Activated CD8-positive, alpha-beta memory T cell treated with anti-CD3 and anti-CD28 coated beads for 36 hours (primary cell): ENCODE data around the gene CD247. TPM values are rescaled to one million over a fixed set of nuclear protein-coding genes. Genes with fewer than 3 reads are reported as not detected.
"Not testable (repeated sequence)": the region's sequence is repeated elsewhere in the genome, so short reads cannot be mapped to it uniquely, and the experiment has no call there.

Source experiments
- CTCF ChIA-PET: fragments of 350-600 bp; sonication (Branson Sonifier 250); formaldehyde crosslinking; loops from one replicate; lab custom pipeline; 2021; ENCODE audit warnings: antibody characterized with exemption; lab: Charles Lee
- POLR2A ChIA-PET: fragments of 350-600 bp; sonication (Branson Sonifier 250); formaldehyde crosslinking; loops from one replicate; lab custom pipeline; 2021; ENCODE audit warnings: antibody characterized with exemption; lab: Charles Lee
- total RNA-seq, 2 experiments: library from RNA; stranded (reverse); gene quantifications; one replicate each; pipeline ENCODE4 v1.2.3, GENCODE V29; 2021

CD247 gene
- total RNA-seq = 100 to 1,000 TPM; 157 to 159 TPM

GRCh38 chr1:167518331-167518700 is at the start of gene CD247:
TSS of gene CD247 (minus strand) at chr1:167518529. CDS start at chr1:167518465, 64 bp downstream.
- ChIA-PET POLR2A (interaction anchor here (0.9 to 4.7 kb wide), 7 partner anchors 15 to 298 kb away, joined by 3 to 44 read pairs (median 8); partner anchors contain the start of gene POU2F1), CTCF (interaction anchor here (0.8 to 4.9 kb wide), 13 partner anchors 11 to 71 kb away, joined by 3 to 24 read pairs (median 5); partner anchors contain the start of gene CREG1)

GRCh38 chr1:167567663-167568062 is 49.3 kb upstream of the CD247 start:
- CTCF ChIA-PET = no interaction called here
- POLR2A ChIA-PET = interaction anchor here (0.5 kb wide), 1 partner anchor 100 kb away, joined by 4 read pairs; no protein-coding TSS in a partner anchor

- POLR2A ChIA-PET = no interaction called here
- CTCF ChIA-PET = interaction anchor here (0.5 kb wide), 1 partner anchor 109 kb away, joined by 4 read pairs; no protein-coding TSS in a partner anchor
Observed at GRCh38 chr1:167566766-167567165, 48.4 kb upstream of the CD247 start.

GRCh38 chr1:167565922-167566321 is 47.6 kb upstream of the CD247 start:
- ChIA-PET POLR2A (interaction anchor here (0.6 kb wide), 1 partner anchor 122 kb away, joined by 4 read pairs; no protein-coding TSS in a partner anchor), CTCF (interaction anchor here (1.2 kb wide), 1 partner anchor 13 kb away, joined by 3 read pairs; the partner anchor contains the start of gene CREG1)

- POLR2A ChIA-PET = interaction anchor here (0.6 to 1.4 kb wide), 2 partner anchors 11 to 114 kb away, joined by 5 to 6 read pairs; partner anchors contain the start of gene CREG1
- CTCF ChIA-PET = interaction anchor here (1.2 to 1.9 kb wide), 3 partner anchors 9 to 123 kb away, joined by 3 to 7 read pairs (median 4); partner anchors contain the start of gene CREG1
Observed at GRCh38 chr1:167564612-167565270, 46.4 kb upstream of the CD247 start.

GRCh38 chr1:167563579-167564246 is 45.4 kb upstream of the CD247 start:
- CTCF ChIA-PET = interaction anchor here (1.3 to 1.9 kb wide), 2 partner anchors 8 to 124 kb away, joined by 4 to 7 read pairs; no protein-coding TSS in a partner anchor
- POLR2A ChIA-PET = interaction anchor here (0.6 to 1.4 kb wide), 2 partner anchors 10 to 113 kb away, joined by 5 to 6 read pairs; partner anchors contain the start of gene CREG1

GRCh38 chr1:167562702-167563101 is 44.4 kb upstream of the CD247 start:
- POLR2A ChIA-PET = no interaction called here

GRCh38 chr1:167561753-167562152 is 43.4 kb upstream of the CD247 start:
- ChIA-PET POLR2A (no interaction called here), CTCF (interaction anchor here (1.5 kb wide), 1 partner anchor 8 kb away, joined by 3 read pairs; the partner anchor contains the start of gene CREG1)

More at GRCh38 chr1:167562702-167563101, 44.4 kb upstream of the CD247 start:
- CTCF ChIA-PET = interaction anchor here (1.5 kb wide), 1 partner anchor 9 kb away, joined by 3 read pairs; the partner anchor contains the start of gene CREG1

GRCh38 chr1:167555971-167556714 is 37.8 kb upstream of the CD247 start:
- CTCF ChIA-PET = interaction anchor here (0.6 to 2.0 kb wide), 6 partner anchors 8 to 288 kb away, joined by 3 to 7 read pairs (median 4); no protein-coding TSS in a partner anchor
- POLR2A ChIA-PET = no interaction called here

- CTCF ChIA-PET = interaction anchor here (1.2 to 2.0 kb wide), 4 partner anchors 9 to 287 kb away, joined by 3 to 7 read pairs (median 4); no protein-coding TSS in a partner anchor
- POLR2A ChIA-PET = not testable (repeated sequence)
Observed at GRCh38 chr1:167555072-167555471, 36.7 kb upstream of the CD247 start.

GRCh38 chr1:167554028-167554779 is 35.9 kb upstream of the CD247 start:
- CTCF ChIA-PET = interaction anchor here (0.6 to 2.2 kb wide), 7 partner anchors 8 to 160 kb away, joined by 3 to 13 read pairs (median 5); partner anchors contain the start of gene CD247
- POLR2A ChIA-PET = interaction anchor here (0.8 to 1.5 kb wide), 4 partner anchors 10 to 333 kb away, joined by 3 to 8 read pairs (median 4); partner anchors contain the start of gene POU2F1

GRCh38 chr1:167553136-167554027 is 35.1 kb upstream of the CD247 start, which contains the start of gene CREG1:
TSS of gene CREG1 (minus strand) at chr1:167553762.
- ChIA-PET POLR2A (interaction anchor here (0.7 to 1.5 kb wide), 5 partner anchors 11 to 333 kb away, joined by 3 to 8 read pairs (median 5); partner anchors contain the start of gene POU2F1), CTCF (interaction anchor here (0.6 to 2.2 kb wide), 8 partner anchors 9 to 428 kb away, joined by 3 to 13 read pairs (median 4); partner anchors contain the start of gene CD247)

- CTCF ChIA-PET = interaction anchor here (1.1 kb wide), 1 partner anchor 11 kb away, joined by 3 read pairs; no protein-coding TSS in a partner anchor
- POLR2A ChIA-PET = no interaction called here
Observed at GRCh38 chr1:167551362-167551761, 33.0 kb upstream of the CD247 start.

GRCh38 chr1:167548059-167548932 is 30.0 kb upstream of the CD247 start:
- CTCF ChIA-PET = interaction anchor here (1.9 kb wide), 1 partner anchor 8 kb away, joined by 13 read pairs; no protein-coding TSS in a partner anchor
- POLR2A ChIA-PET = no interaction called here

- CTCF ChIA-PET = no interaction called here
Observed at GRCh38 chr1:167546935-167547334, 28.6 kb upstream of the CD247 start.

More at GRCh38 chr1:167546935-167547334, 28.6 kb upstream of the CD247 start:
- POLR2A ChIA-PET = no interaction called here
